GM18499 (cell line): ENCODE measurements around the gene C19orf38.
"Not testable (repeated sequence)": the region's sequence is repeated elsewhere in the genome, so short reads cannot be mapped to it uniquely, and the experiment has no call there.

Experiments
- ATAC-seq: cut with Tn5 transposase; IDR thresholded peaks from one replicate; pipeline ENCODE4 v1.9.1; 2021; ENCODE audit warnings: moderate number of reproducible peaks; ENCODE audit not compliant: insufficient read depth, unreplicated experiment

Gene C19orf38

GRCh38 chr19:10839114-10840050 lies 8.8 kb upstream of the C19orf38 start:
- ATAC-seq: no peak

GRCh38 chr19:10842788-10843187 lies 5.4 kb upstream of the C19orf38 start:
- no peak for ATAC-seq

GRCh38 chr19:10846500-10847202 lies 1.6 kb upstream of the C19orf38 start:
- no peak for ATAC-seq

- ATAC-seq: no peak
Observed at GRCh38 chr19:10850631-10851030, 2.4 kb downstream of the C19orf38 start.

GRCh38 chr19:10852098-10852800 lies 4.0 kb downstream of the C19orf38 start:
- no peak for ATAC-seq

GRCh38 chr19:10852941-10853340 lies 4.7 kb downstream of the C19orf38 start:
- ATAC-seq: no peak

GRCh38 chr19:10854350-10855089 lies 6.3 kb downstream of the C19orf38 start:
- no peak for ATAC-seq

- ATAC-seq: no peak
Observed at GRCh38 chr19:10855879-10856522, 7.8 kb downstream of the C19orf38 start.

- ATAC-seq: not testable (repeated sequence)
Observed at GRCh38 chr19:10856899-10857298, 8.7 kb downstream of the C19orf38 start.

GRCh38 chr19:10858204-10858828 lies 10.1 kb downstream of the C19orf38 start:
- ATAC-seq: no peak

- no peak for ATAC-seq
Observed at GRCh38 chr19:10861103-10861651, 13.0 kb downstream of the C19orf38 start.

- no peak for ATAC-seq
Observed at GRCh38 chr19:10862561-10863106, 14.4 kb downstream of the C19orf38 start.

GRCh38 chr19:10863107-10863717 lies 15.0 kb downstream of the C19orf38 start:
- ATAC-seq: no peak

- no peak for ATAC-seq
Observed at GRCh38 chr19:10864538-10864899, 16.3 kb downstream of the C19orf38 start.

- ATAC-seq: no peak
Observed at GRCh38 chr19:10866495-10866894, 18.3 kb downstream of the C19orf38 start.

- ATAC-seq: no peak
Observed at GRCh38 chr19:10868872-10869547, 20.8 kb downstream of the C19orf38 start.

- not testable (repeated sequence) for ATAC-seq
Observed at GRCh38 chr19:10869872-10870311, 21.7 kb downstream of the C19orf38 start.

- ATAC-seq: no peak
Observed at GRCh38 chr19:10870501-10870954, 22.3 kb downstream of the C19orf38 start.
